H1 (cell line): ENCODE results near the gene GPNMB. TPM values are rescaled to one million over a fixed set of nuclear protein-coding genes. Genes with fewer than 3 reads are reported as not detected.

Experiments used
- CTCF ChIA-PET: fragments of 300-600 bp; sonication (Branson Sonifier 250); formaldehyde crosslinking; loops from one replicate; lab custom pipeline; 2021; ENCODE audit not compliant: partially characterized antibody; lab: Charles Lee
- POLR2A ChIA-PET: fragments of 300-600 bp; sonication (Branson Sonifier 250); formaldehyde crosslinking; loops from one replicate; lab custom pipeline; 2021; ENCODE audit warnings: inconsistent platforms; ENCODE audit not compliant: partially characterized antibody; lab: Charles Lee
- DNase-seq, 2 experiments: peaks; one replicate each; pipeline versions ENCODE4 v3.0.0 to v3.0.0-alpha.2; 2010 to 2022; ENCODE audit warnings: low spot score in 2 of 2, low read depth in 1 of 2, mixed read lengths in 1 of 2
- FAIRE-seq: peaks from 2 replicates; lab custom pipeline; 2011; peaks lifted over from hg19 to GRCh38; lab: Jason Lieb, UNC
- H2AFZ ChIP-seq: 2 replicates; pipeline ENCODE4 v1.8.1; 2012; ENCODE audit warnings: low read length, inconsistent platforms
- H2AK5ac ChIP-seq: 2 replicates; pipeline ENCODE4 v1.6.1; 2013; ENCODE audit warnings: low read depth, low read length
- H2BK120ac ChIP-seq: replicated peaks from 2 replicates; pipeline ENCODE3; 2013; ENCODE audit warnings: low read depth, low read length, inconsistent platforms
- H2BK12ac ChIP-seq: 2 replicates; pipeline ENCODE4 v1.6.1; 2013; ENCODE audit warnings: low read depth, low read length
- H2BK15ac ChIP-seq: 2 replicates; pipeline ENCODE4 v1.6.1; 2013; ENCODE audit warnings: low read length
- H2BK20ac ChIP-seq: 2 replicates; pipeline ENCODE4 v1.6.1; 2013; ENCODE audit warnings: low read length
- H2BK5ac ChIP-seq: 2 replicates; pipeline ENCODE4 v1.6.1; 2013; ENCODE audit warnings: low read depth, low read length
- H3K14ac ChIP-seq: 2 replicates; pipeline ENCODE4 v1.6.1; 2013; ENCODE audit warnings: inconsistent platforms; ENCODE audit not compliant: insufficient read length
- H3K18ac ChIP-seq: 2 replicates; pipeline ENCODE4 v1.6.1; 2013; ENCODE audit warnings: low read length; ENCODE audit errors: extremely low read depth
- H3K23ac ChIP-seq: 2 replicates; pipeline ENCODE4 v1.6.1; 2013; ENCODE audit warnings: inconsistent platforms; ENCODE audit not compliant: insufficient read length
- H3K23me2 ChIP-seq: 2 replicates; pipeline ENCODE4 v1.6.1; 2013; ENCODE audit warnings: low read depth, low read length
- H3K27ac ChIP-seq: 2 replicates; pipeline ENCODE4 v1.6.1; 2011; ENCODE audit warnings: low read depth, low read length, inconsistent platforms
- H3K27me3 ChIP-seq, 4 experiments: replicated peaks in 1 of 4; 1 replicate in 1 of 4; 2 replicates in 3 of 4; pipeline versions ENCODE4 v1.6.1 to v1.8.1; 2011 to 2013; ENCODE audit warnings: low read length in 3 of 4, mild to moderate bottlenecking in 3 of 4, inconsistent platforms in 2 of 4, mixed read lengths in 2 of 4, moderate library complexity in 1 of 4; ENCODE audit not compliant: control insufficient read depth in 3 of 4, insufficient read depth in 3 of 4; ENCODE audit errors: extremely low read depth in 1 of 4
- H3K36me3 ChIP-seq, 4 experiments: 2 replicates each; pipeline versions ENCODE4 v1.6.1 to v1.8.1; 2011 to 2013; ENCODE audit warnings: mild to moderate bottlenecking in 4 of 4, low read length in 3 of 4, moderate library complexity in 2 of 4, control low read depth in 1 of 4, inconsistent platforms in 1 of 4; ENCODE audit not compliant: insufficient read depth in 4 of 4, control insufficient read depth in 2 of 4
- H3K4ac ChIP-seq: replicated peaks from 2 replicates; pipeline ENCODE3; 2013; ENCODE audit warnings: low read length, low read depth, mixed read lengths, inconsistent platforms; ENCODE audit not compliant: insufficient read length
- H3K4me1 ChIP-seq, 4 experiments: replicated peaks in 1 of 4; 1 replicate in 1 of 4; 2 replicates in 3 of 4; pipeline versions ENCODE4 v1.6.1 to v1.8.1; 2011 to 2013; ENCODE audit warnings: low read length in 3 of 4, inconsistent platforms in 2 of 4, mixed read lengths in 1 of 4; ENCODE audit not compliant: insufficient read depth in 4 of 4, control insufficient read depth in 3 of 4
- H3K4me2 ChIP-seq, 2 experiments: 2 replicates each; pipeline versions ENCODE4 v1.6.1 to v1.8.1; 2011 to 2013; ENCODE audit warnings: low read depth in 2 of 2, low read length in 2 of 2, control low read depth in 1 of 2, inconsistent platforms in 1 of 2, mild to moderate bottlenecking in 1 of 2; ENCODE audit not compliant: insufficient read depth in 1 of 2
- H3K4me3 ChIP-seq, 4 experiments: fragments of 200-600, 300-600 bp in 1 of 4; sonication (generic), shearing (Covaris generic), sonication (Bioruptor Twin) in 1 of 4; 2 replicates each; pipeline versions ENCODE4 v1.5.1 to v1.8.1; 2011 to 2016; ENCODE audit warnings: low read length in 4 of 4, low read depth in 3 of 4, control low read depth in 2 of 4, inconsistent platforms in 2 of 4, mild to moderate bottlenecking in 2 of 4, mixed read lengths in 1 of 4, moderate library complexity in 1 of 4; ENCODE audit not compliant: insufficient read depth in 2 of 4; ENCODE audit errors: extremely low read depth in 1 of 4
- H3K56ac ChIP-seq: replicated peaks from 2 replicates; pipeline ENCODE3; 2013; ENCODE audit warnings: low read depth, mild to moderate bottlenecking, mixed read lengths, low read length, inconsistent platforms; ENCODE audit not compliant: insufficient read length
- H3K79me1 ChIP-seq: 2 replicates; pipeline ENCODE4 v1.6.1; 2013; ENCODE audit warnings: low read depth, low read length, control low read depth
- H3K79me2 ChIP-seq, 2 experiments: 2 replicates each; pipeline versions ENCODE4 v1.6.1 to v1.8.1; 2012 to 2013; ENCODE audit warnings: low read length in 2 of 2, mild to moderate bottlenecking in 2 of 2, inconsistent platforms in 1 of 2; ENCODE audit not compliant: insufficient read depth in 2 of 2, control insufficient read depth in 1 of 2
- H3K9ac ChIP-seq, 4 experiments: replicated peaks in 1 of 4; 1 replicate in 1 of 4; 2 replicates in 3 of 4; pipeline versions ENCODE4 v1.6.1 to v1.8.1; 2011 to 2013; ENCODE audit warnings: low read depth in 3 of 4, low read length in 3 of 4, control low read depth in 2 of 4, mild to moderate bottlenecking in 2 of 4, moderate library complexity in 2 of 4, inconsistent platforms in 1 of 4; ENCODE audit errors: extremely low read depth in 1 of 4
- H3K9me3 ChIP-seq, 2 experiments: 2 replicates each; pipeline versions ENCODE4 v1.6.1 to v1.8.1; 2012 to 2013; ENCODE audit warnings: mild to moderate bottlenecking in 2 of 2, moderate library complexity in 2 of 2, control low read depth in 1 of 2, inconsistent platforms in 1 of 2, low read depth in 1 of 2, low read length in 1 of 2, mixed read lengths in 1 of 2; ENCODE audit not compliant: insufficient read depth in 2 of 2
- H4K20me1 ChIP-seq, 2 experiments: replicated peaks in 1 of 2; 2 replicates each; pipeline versions ENCODE3 to v1.8.1; 2011 to 2013; ENCODE audit warnings: inconsistent platforms in 2 of 2, low read length in 2 of 2, mild to moderate bottlenecking in 1 of 2; ENCODE audit not compliant: insufficient read depth in 2 of 2, control insufficient read depth in 1 of 2
- H4K5ac ChIP-seq: 2 replicates; pipeline ENCODE4 v1.6.1; 2013; ENCODE audit warnings: low read length, low read depth, mixed read lengths, inconsistent platforms; ENCODE audit not compliant: insufficient read length
- H4K8ac ChIP-seq: 2 replicates; pipeline ENCODE4 v1.8.0; 2013; ENCODE audit warnings: mild to moderate bottlenecking, moderate library complexity, low read length, inconsistent platforms; ENCODE audit not compliant: insufficient read depth; ENCODE audit errors: extremely low read depth
- H4K91ac ChIP-seq: replicated peaks from 2 replicates; pipeline ENCODE3; 2013; ENCODE audit warnings: low read length, mixed read lengths, inconsistent platforms; ENCODE audit not compliant: insufficient read length
- EZH2 ChIP-seq: fragments of 200-600 bp; sonication (generic); IDR thresholded peaks from 2 replicates; pipeline ENCODE4 v1.7.1; 2012; ENCODE audit warnings: low read depth, mild to moderate bottlenecking, moderate library complexity, low read length, inconsistent platforms; ENCODE audit not compliant: severe bottlenecking
- HDAC6 ChIP-seq: IDR thresholded peaks from one replicate; pipeline ENCODE4 v1.7.1; 2012; ENCODE audit warnings: low read depth, mild to moderate bottlenecking, inconsistent platforms, low read length, moderate library complexity
- JUND ChIP-seq: IDR thresholded peaks from 2 replicates; pipeline ENCODE4 v1.6.1; 2011; ENCODE audit warnings: mild to moderate bottlenecking, improper control_type of control experiment, low read length
- PHF8 ChIP-seq: fragments of 200-600 bp; sonication (generic); conservative IDR thresholded peaks from 2 replicates; pipeline ENCODE4 v1.7.1; 2012; ENCODE audit warnings: low read depth, mild to moderate bottlenecking, inconsistent platforms, low read length, moderate library complexity
- RAD21 ChIP-seq, 2 experiments: IDR thresholded peaks in 1 of 2; conservative IDR thresholded peaks in 1 of 2; 2 replicates each; pipeline ENCODE4 v1.6.1; 2011; ENCODE audit warnings: low read depth in 2 of 2, low read length in 2 of 2, improper control_type of control experiment in 1 of 2, inconsistent platforms in 1 of 2, mild to moderate bottlenecking in 1 of 2, moderate library complexity in 1 of 2
- SIN3A ChIP-seq, 2 experiments: IDR thresholded peaks in 1 of 2; conservative IDR thresholded peaks in 1 of 2; 2 replicates each; pipeline ENCODE4 v1.6.1; 2011 to 2012; ENCODE audit warnings: low read length in 2 of 2, improper control_type of control experiment in 1 of 2, low read depth in 1 of 2, mild to moderate bottlenecking in 1 of 2
- TAF1 ChIP-seq: IDR thresholded peaks from 2 replicates; pipeline ENCODE4 v1.6.1; 2011; ENCODE audit warnings: mild to moderate bottlenecking, low read depth, low read length
- TAF7 ChIP-seq: optimal IDR thresholded peaks from 2 replicates; pipeline ENCODE3; 2011; ENCODE audit warnings: low read depth, mild to moderate bottlenecking, inconsistent platforms, low read length, moderate library complexity, borderline replicate concordance
- TBP ChIP-seq: IDR thresholded peaks from 2 replicates; pipeline ENCODE4 v1.6.1; 2011; ENCODE audit warnings: low read depth, low read length, improper control_type of control experiment
- YY1 ChIP-seq: IDR thresholded peaks from 2 replicates; pipeline ENCODE4 v1.6.1; 2011; ENCODE audit warnings: low read depth, mild to moderate bottlenecking, low read length
- WGBS, 2 experiments: shearing (Covaris generic) in 1 of 2; methylation state at CpG; one replicate each; pipeline versions ENCODE4 v1.1.6 to v1.1.7; 2013 to 2015; ENCODE audit warnings: low lambda C conversion rate in 2 of 2, mixed read lengths in 2 of 2, inconsistent platforms in 1 of 2, low coverage in 1 of 2, missing lambda C conversion rate in 1 of 2; ENCODE audit not compliant: insufficient replicate concordance in 2 of 2, insufficient coverage in 1 of 2, insufficient read length in 1 of 2; ENCODE audit errors: extremely low coverage in 1 of 2, missing lambda C conversion rate in 1 of 2; 5-methylcytosine and 5-hydroxymethylcytosine counted together
- polyA plus RNA-seq, 7 experiments: library from polyadenylated mRNA; depleted of rRNA in 3 of 7; stranded (reverse) in 5 of 7; unstranded in 2 of 7; fragments of >200 nt in 5 of 7; fragments of 200-250 nt in 2 of 7; gene quantifications; 1 replicate in 5 of 7; 2 replicates in 1 of 7; 4 replicates in 1 of 7; pipeline versions ENCODE4 v1.2.1 to v1.2.3, GENCODE V29; 2011 to 2013; ENCODE audit warnings: missing spikeins in 2 of 7, mixed read lengths in 2 of 7
- total RNA-seq: library from RNA; stranded (reverse); fragmentation: NEBNext Ultra II Directional; extraction: Animal tissue kit (Norgen Biotek cat#: 25700); gene quantifications from 2 replicates; pipeline ENCODE4 v1.2.1, GENCODE V29; 2021
- TF ChIP-seq, protein P1 (sequence below): IDR thresholded peaks from 2 replicates; pipeline ENCODE4 v1.6.1; 2011; ENCODE audit warnings: low read depth, mild to moderate bottlenecking, low read length; ENCODE audit not compliant: insufficient read depth

The GPNMB gene
- total and polyA plus RNA-seq, 2 of the 8 experiments (the other 6 are each of a cell fraction or from before 2014, with no cell fraction given) = 1.1 to 1.4 TPM

DNA sequence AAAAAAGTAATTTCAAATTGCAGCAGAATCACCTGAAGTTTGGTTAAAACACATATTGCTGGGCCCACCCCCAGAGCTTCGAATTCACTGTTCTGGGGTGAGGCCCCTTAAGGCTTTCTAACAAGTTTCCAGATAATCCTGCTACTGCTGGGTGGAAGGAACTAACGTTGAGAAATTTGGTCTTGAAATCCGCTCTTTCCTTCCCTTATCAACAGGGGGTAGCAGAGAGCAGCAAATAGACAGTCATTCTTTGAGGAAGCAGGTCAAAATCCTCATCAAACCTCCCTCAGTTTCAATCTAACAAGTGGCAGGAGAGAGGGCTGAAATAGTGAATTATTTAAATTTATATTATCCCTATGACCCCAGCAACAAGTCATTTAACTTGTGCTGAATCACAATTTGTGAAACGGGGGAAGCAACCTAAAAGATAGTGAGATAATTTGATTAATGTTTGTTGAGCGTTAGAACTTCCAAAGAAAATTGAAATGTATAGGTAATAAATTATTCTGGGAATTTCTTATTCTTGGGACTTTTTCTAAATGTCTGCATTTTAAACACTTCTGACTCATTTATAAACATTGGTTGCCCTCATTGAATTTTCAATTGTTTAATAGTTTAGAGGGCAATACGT is 30.9 kb downstream of the GPNMB start:
- FAIRE-seq = peak; percentile 79
- TF ChIP-seq PHF8 (no peak), JUND (peak; percentile 43; the same call in 1 of the 2 replicates), TAF1 (no peak), SIN3A (conservative IDR thresholded peaks at IDR 0.05 in 1 of 2, IDR thresholded peaks at IDR 0.05 in 1 of 2; ENCODE audit: low read depth in 1 of 2, low read length in 2 of 2) (no peak), EZH2 (no peak), YY1 (no peak), TAF7 (no peak), RAD21 (IDR thresholded peaks at IDR 0.05 in 1 of 2, conservative IDR thresholded peaks at IDR 0.05 in 1 of 2; ENCODE audit: low read depth in 2 of 2, low read length in 2 of 2) (peak; percentile 83 to 88), HDAC6 (no peak), TBP (no peak)
- TF ChIP-seq, protein P1, sequence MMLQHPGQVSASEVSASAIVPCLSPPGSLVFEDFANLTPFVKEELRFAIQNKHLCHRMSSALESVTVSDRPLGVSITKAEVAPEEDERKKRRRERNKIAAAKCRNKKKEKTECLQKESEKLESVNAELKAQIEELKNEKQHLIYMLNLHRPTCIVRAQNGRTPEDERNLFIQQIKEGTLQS = no peak

More for the DNA sequence above, 30.9 kb downstream of the GPNMB start:
- ChIA-PET CTCF (interaction anchor here (0.5 to 14.1 kb wide), 24 partner anchors 9 to 457 kb away, joined by 3 to 241 read pairs (median 4); partner anchors contain the start of genes MALSU1 and STK31), POLR2A (interaction anchor here (0.6 kb wide), 1 partner anchor 12 kb away, joined by 3 read pairs; no protein-coding TSS in a partner anchor)
- Histone ChIP-seq H2BK15ac (no peak overlapping the region), H2BK120ac (no peak overlapping the region), H2BK12ac (no peak overlapping the region), H3K18ac (no peak overlapping the region), H4K91ac (no peak overlapping the region), H2BK20ac (no peak overlapping the region), H3K79me1 (no peaks in the 10 kb centered on the region), H2AFZ (no peak overlapping the region), H3K4me1 (peaks cover 0 to 3% (median 0%) of the 10 kb centered on the region in 4 experiments; a peak in 1 of 7 replicates), H3K36me3 (no peaks in the 10 kb centered on the region), H3K79me2 (no peaks in the 10 kb centered on the region), H2BK5ac (no peak overlapping the region), H4K5ac (no peak overlapping the region), H3K27me3 (no peaks in the 10 kb centered on the region), H3K23ac (no peak overlapping the region), H3K56ac (no peak overlapping the region), H3K14ac (no peak overlapping the region), H3K4me2 (no peak overlapping the region), H3K9me3 (no peaks in the 10 kb centered on the region), H3K9ac (no peak overlapping the region), H3K23me2 (no peaks in the 10 kb centered on the region), H4K8ac (no peak overlapping the region), H2AK5ac (no peak overlapping the region), H3K4ac (no peak overlapping the region), H4K20me1 (no peaks in the 10 kb centered on the region), H3K27ac (no peak overlapping the region), H3K4me3 (no peak overlapping the region)
- WGBS, 2 experiments = 42 to 100% methylated on average over 1 to 6 of the region's 6 CpGs
- peak in 1 of 2 experiments; percentile 15 for DNase-seq
